Caco-2 (cell line): ENCODE data around the gene MARCKS. TPM values are rescaled to one million over a fixed set of nuclear protein-coding genes. Genes with fewer than 3 reads are reported as not detected.

Experiments
- BruUV-seq: library from RNA; stranded (reverse); fragments of 400-500 nt; replicated peaks from 2 replicates; lab custom pipeline; 2021; lab: Mats Ljungman, UMichigan
- CTCF ChIA-PET: fragments of 300-600 bp; sonication (Branson Sonifier 250); formaldehyde crosslinking; loops from one replicate; lab custom pipeline; 2022; ENCODE audit warnings: antibody characterized with exemption; lab: Charles Lee
- POLR2A ChIA-PET: fragments of 300-600 bp; sonication (Branson Sonifier 250); formaldehyde crosslinking; loops from one replicate; lab custom pipeline; 2022; ENCODE audit warnings: antibody characterized with exemption; lab: Charles Lee
- DNase-seq, 2 experiments: peaks; one replicate each; pipeline versions ENCODE4 v3.0.0 to v3.0.0-alpha.2; 2020 to 2022
- H3K27me3 ChIP-seq: replicated peaks from 2 replicates; pipeline ENCODE4 v1.6.0; 2011; ENCODE audit warnings: low read length; ENCODE audit not compliant: control insufficient read depth, insufficient read depth
- H3K36me3 ChIP-seq: 2 replicates; pipeline ENCODE4 v1.5.1; 2011; ENCODE audit warnings: low read length; ENCODE audit not compliant: control insufficient read depth, insufficient read depth
- H3K4me1 ChIP-seq: fragments of 250-450 bp; sonication (Bioruptor Pico); 2 replicates; pipeline ENCODE4 v1.5.1; 2020; ENCODE audit warnings: mild to moderate bottlenecking
- H3K4me3 ChIP-seq: 2 replicates; pipeline ENCODE4 v1.5.1; 2011; ENCODE audit warnings: low read depth, mild to moderate bottlenecking, control low read depth, low read length
- H3K9me3 ChIP-seq: fragments of 250-450 bp; sonication (Bioruptor Pico); 2 replicates; pipeline ENCODE4 v1.5.1; 2020; ENCODE audit warnings: mild to moderate bottlenecking, moderate library complexity
- H3K27ac Mint-ChIP-seq: one replicate; pipeline ENCODE4 v1.8.0; 2022; ENCODE audit warnings: mixed read lengths; ENCODE audit not compliant: unreplicated experiment
- H3K27me3 Mint-ChIP-seq: one replicate; pipeline ENCODE4 v1.8.0; 2022; ENCODE audit warnings: mixed read lengths; ENCODE audit not compliant: insufficient read depth, unreplicated experiment
- H3K36me3 Mint-ChIP-seq: one replicate; pipeline ENCODE4 v1.8.0; 2022; ENCODE audit warnings: mild to moderate bottlenecking, mixed read lengths; ENCODE audit not compliant: insufficient read depth, unreplicated experiment
- H3K4me1 Mint-ChIP-seq: one replicate; pipeline ENCODE4 v1.8.0; 2022; ENCODE audit warnings: low read depth, mixed read lengths; ENCODE audit not compliant: unreplicated experiment
- H3K4me3 Mint-ChIP-seq: one replicate; pipeline ENCODE4 v1.8.0; 2022; ENCODE audit warnings: mild to moderate bottlenecking, moderate library complexity, mixed read lengths; ENCODE audit not compliant: unreplicated experiment
- H3K9me3 Mint-ChIP-seq: one replicate; pipeline ENCODE4 v1.8.0; 2022; ENCODE audit warnings: mixed read lengths; ENCODE audit not compliant: unreplicated experiment
- intact Hi-C: fragments of 100-400 bp; cut with micrococcal nuclease; formaldehyde crosslinking; loops from one replicate; pipeline ENCODE4 v1.10.0; 2022; ENCODE audit not compliant: unreplicated experiment
- total RNA-seq: library from RNA; stranded (reverse); gene quantifications from 2 replicates; pipeline ENCODE4 v1.2.3, GENCODE V29; 2022
- TF ChIP-seq, protein P1 (sequence below), 2 experiments: fragments of 200-600 bp in 1 of 2; IDR thresholded peaks; 1 replicate in 1 of 2; 2 replicates in 1 of 2; pipeline versions ENCODE4 v1.5.1 to v1.8.0; 2011 to 2022; ENCODE audit warnings: antibody characterized with exemption in 1 of 2, control low read depth in 1 of 2, inconsistent platforms in 1 of 2, low read depth in 1 of 2, low read length in 1 of 2, mild to moderate bottlenecking in 1 of 2, moderate library complexity in 1 of 2; ENCODE audit not compliant: insufficient read depth in 1 of 2, severe bottlenecking in 1 of 2, unreplicated experiment in 1 of 2

MARCKS gene
- total RNA-seq, 1 experiment from 2014 or later, result 153 TPM

- intact Hi-C loops, result no loop called here
- H3K36me3 ChIP-seq, result no peaks in the 10 kb centered on the region
- Mint-ChIP-seq H3K4me3 (no peak overlapping the region), H3K27me3 (no peaks in the 10 kb centered on the region), H3K36me3 (peaks cover 9% of the 10 kb centered on the region), H3K4me1 (peaks cover 30% of the 10 kb centered on the region), H3K27ac (no peak overlapping the region), H3K9me3 (no peaks in the 10 kb centered on the region)
- TF ChIP-seq, protein P1, sequence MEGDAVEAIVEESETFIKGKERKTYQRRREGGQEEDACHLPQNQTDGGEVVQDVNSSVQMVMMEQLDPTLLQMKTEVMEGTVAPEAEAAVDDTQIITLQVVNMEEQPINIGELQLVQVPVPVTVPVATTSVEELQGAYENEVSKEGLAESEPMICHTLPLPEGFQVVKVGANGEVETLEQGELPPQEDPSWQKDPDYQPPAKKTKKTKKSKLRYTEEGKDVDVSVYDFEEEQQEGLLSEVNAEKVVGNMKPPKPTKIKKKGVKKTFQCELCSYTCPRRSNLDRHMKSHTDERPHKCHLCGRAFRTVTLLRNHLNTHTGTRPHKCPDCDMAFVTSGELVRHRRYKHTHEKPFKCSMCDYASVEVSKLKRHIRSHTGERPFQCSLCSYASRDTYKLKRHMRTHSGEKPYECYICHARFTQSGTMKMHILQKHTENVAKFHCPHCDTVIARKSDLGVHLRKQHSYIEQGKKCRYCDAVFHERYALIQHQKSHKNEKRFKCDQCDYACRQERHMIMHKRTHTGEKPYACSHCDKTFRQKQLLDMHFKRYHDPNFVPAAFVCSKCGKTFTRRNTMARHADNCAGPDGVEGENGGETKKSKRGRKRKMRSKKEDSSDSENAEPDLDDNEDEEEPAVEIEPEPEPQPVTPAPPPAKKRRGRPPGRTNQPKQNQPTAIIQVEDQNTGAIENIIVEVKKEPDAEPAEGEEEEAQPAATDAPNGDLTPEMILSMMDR (IDR thresholded peaks at IDR 0.05; ENCODE audit: insufficient read depth in 1 of 2, low read depth in 1 of 2, low read length in 1 of 2, severe bottlenecking in 1 of 2, unreplicated experiment in 1 of 2), result no peak
- ChIA-PET CTCF (interaction anchor here (0.7 kb wide), 1 partner anchor 166 kb away, joined by 5 read pairs; no protein-coding TSS in a partner anchor), POLR2A (interaction anchor here (0.6 kb wide), 1 partner anchor 491 kb away, joined by 3 read pairs; no protein-coding TSS in a partner anchor)
- peaks cover 39% of the 10 kb centered on the region for H3K4me1 ChIP-seq
- no peaks in the 10 kb centered on the region for H3K9me3 ChIP-seq
- H3K27me3 ChIP-seq, result no peaks in the 10 kb centered on the region
- no peak overlapping the region for H3K4me3 ChIP-seq
- BruUV-seq, result no TSS peak
- no peak for DNase-seq
Observed at GRCh38 chr6:113843500-113844073, 13.6 kb upstream of the MARCKS start.

DNA sequence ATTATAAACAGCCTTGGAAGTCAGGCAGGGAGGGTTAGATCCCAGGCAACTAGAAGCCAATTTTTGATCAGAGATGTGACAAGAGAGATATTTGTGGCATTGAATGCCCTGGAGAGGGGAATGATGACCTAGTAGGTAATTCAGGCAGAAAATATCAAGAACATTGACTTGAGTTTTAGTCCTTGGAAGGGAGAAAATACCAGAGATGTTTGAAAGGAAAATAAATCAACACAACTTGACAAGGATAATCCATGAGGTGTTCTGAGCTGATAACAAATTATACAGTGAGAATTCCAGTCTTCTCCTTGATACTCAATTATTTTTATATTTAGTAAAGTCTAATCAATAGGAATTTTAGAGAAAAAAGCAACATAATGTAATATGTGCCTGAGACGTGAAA lies 10.6 kb upstream of the MARCKS start:
- H3K9me3 ChIP-seq, result no peaks in the 10 kb centered on the region
- peaks cover 51% of the 10 kb centered on the region for H3K4me1 ChIP-seq
- BruUV-seq, result TSS peak; percentile 95
- no peaks in the 10 kb centered on the region for H3K27me3 ChIP-seq
- Mint-ChIP-seq H3K27me3 (no peaks in the 10 kb centered on the region), H3K9me3 (no peaks in the 10 kb centered on the region), H3K4me3 (peak overlapping the region; percentile 57), H3K36me3 (peaks cover 9% of the 10 kb centered on the region), H3K27ac (peak overlapping the region; percentile 96), H3K4me1 (peaks cover 35% of the 10 kb centered on the region)
- intact Hi-C loops, result loop anchor here (1.0 kb wide), 1 partner anchor 8 kb away; no protein-coding TSS in a partner anchor
- ChIA-PET CTCF (no interaction called here), POLR2A (interaction anchor here (0.6 kb wide), 1 partner anchor 11 kb away, joined by 3 read pairs; no protein-coding TSS in a partner anchor)
- no peaks in the 10 kb centered on the region for H3K36me3 ChIP-seq
- peak in 1 of 2 experiments; percentile 20 for DNase-seq
- H3K4me3 ChIP-seq, result no peak overlapping the region
- TF ChIP-seq, protein P1 (IDR thresholded peaks at IDR 0.05; ENCODE audit: insufficient read depth in 1 of 2, low read depth in 1 of 2, low read length in 1 of 2, severe bottlenecking in 1 of 2, unreplicated experiment in 1 of 2), result no peak

GRCh38 chr6:113847447-113847846 lies 9.7 kb upstream of the MARCKS start:
- Histone ChIP-seq H3K4me1 (peaks cover 53% of the 10 kb centered on the region), H3K4me3 (no peak overlapping the region), H3K27me3 (no peaks in the 10 kb centered on the region), H3K9me3 (no peaks in the 10 kb centered on the region), H3K36me3 (no peaks in the 10 kb centered on the region)
- DNase-seq, result no peak
- TF ChIP-seq, protein P1 (IDR thresholded peaks at IDR 0.05; ENCODE audit: insufficient read depth in 1 of 2, low read depth in 1 of 2, low read length in 1 of 2, severe bottlenecking in 1 of 2, unreplicated experiment in 1 of 2), result no peak
- Mint-ChIP-seq H3K27ac (peak overlapping the region; percentile 58), H3K9me3 (no peaks in the 10 kb centered on the region), H3K27me3 (no peaks in the 10 kb centered on the region), H3K4me3 (no peak overlapping the region), H3K4me1 (peaks cover 41% of the 10 kb centered on the region), H3K36me3 (peaks cover 9% of the 10 kb centered on the region)
- no TSS peak for BruUV-seq
- ChIA-PET CTCF (no interaction called here), POLR2A (no interaction called here)
- intact Hi-C loops, result no loop called here
